Inflammatory macrophage (primary cell): ENCODE measurements around the gene LAD1.
A peak's percentile ranks its signal among the peaks of the same experiment; 100 is the strongest.

Source experiments
- DNase-seq, 2 donors: peaks; one replicate each; pipeline ENCODE4 v3.0.0-alpha.2; 2020 to 2022

The LAD1 gene

GRCh38 chr1:201361652-201362504 is 37.2 kb downstream of the LAD1 start:
- peak in 1 of 2 donors; percentile 17 for DNase-seq

- DNase-seq: no peak
Observed at GRCh38 chr1:201360901-201361651, 38.0 kb downstream of the LAD1 start.

- DNase-seq: no peak
Observed at GRCh38 chr1:201360486-201360885, 38.6 kb downstream of the LAD1 start.

GRCh38 chr1:201359873-201360210 is 39.3 kb downstream of the LAD1 start:
- DNase-seq: no peak

GRCh38 chr1:201359031-201359872 is 39.9 kb downstream of the LAD1 start:
- no peak for DNase-seq

GRCh38 chr1:201358596-201358995 is 40.5 kb downstream of the LAD1 start:
- no peak for DNase-seq

GRCh38 chr1:201357636-201358348 is 41.3 kb downstream of the LAD1 start:
- no peak for DNase-seq

- DNase-seq: no peak
Observed at GRCh38 chr1:201357211-201357610, 41.9 kb downstream of the LAD1 start.

- no peak for DNase-seq
Observed at GRCh38 chr1:201356701-201357100, 42.4 kb downstream of the LAD1 start.

- no peak for DNase-seq
Observed at GRCh38 chr1:201356236-201356635, 42.9 kb downstream of the LAD1 start.

GRCh38 chr1:201355471-201355870 is 43.7 kb downstream of the LAD1 start:
- no peak for DNase-seq

GRCh38 chr1:201354901-201355295 is 44.2 kb downstream of the LAD1 start:
- DNase-seq: no peak

GRCh38 chr1:201354151-201354900 is 44.8 kb downstream of the LAD1 start:
- no peak for DNase-seq

- DNase-seq: no peak
Observed at GRCh38 chr1:201353186-201353940, 45.8 kb downstream of the LAD1 start.

GRCh38 chr1:201351617-201352016 is 47.5 kb downstream of the LAD1 start:
- no peak for DNase-seq

GRCh38 chr1:201350884-201351283 is 48.2 kb downstream of the LAD1 start:
- DNase-seq: no peak

- DNase-seq: no peak
Observed at GRCh38 chr1:201350361-201350725, 48.8 kb downstream of the LAD1 start.

- no peak for DNase-seq
Observed at GRCh38 chr1:201349092-201349491, 50.0 kb downstream of the LAD1 start.

- DNase-seq: peak; percentile 45 to 52
Observed at GRCh38 chr1:201348211-201348566, 50.9 kb downstream of the LAD1 start.

- no peak for DNase-seq
Observed at GRCh38 chr1:201347498-201348210, 51.5 kb downstream of the LAD1 start.
